Right kidney (tissue), 1 donor: Measurements from ENCODE around the gene BORA.
"Not testable (repeated sequence)": the region's sequence is repeated elsewhere in the genome, so short reads cannot be mapped to it uniquely, and the experiment has no call there.

Experiments used
- DNase-seq: peaks from one replicate; pipeline ENCODE4 v3.0.0-alpha.2; 2016

BORA gene

GRCh38 chr13:72760189-72760588 is 32.5 kb downstream of the BORA start:
- no peak for DNase-seq

- no peak for DNase-seq
Observed at GRCh38 chr13:72763411-72763810, 35.7 kb downstream of the BORA start.

GRCh38 chr13:72774019-72774418 is 46.3 kb downstream of the BORA start:
- DNase-seq, result no peak

GRCh38 chr13:72781451-72782439 is 54.0 kb downstream of the BORA start, which contains the start of the genes DIS3 and PIBF1:
Gene DIS3, minus strand, starts transcription at chr13:72781900. Its CDS starts 68 bp downstream, at chr13:72781832.
Gene PIBF1, plus strand, starts transcription at chr13:72782133. Its CDS starts 1,337 bp downstream, at chr13:72783470.
- peak; percentile 86 for DNase-seq

- DNase-seq, result peak; percentile 3
Observed at GRCh38 chr13:72782717-72783116, 55.0 kb downstream of the BORA start.

GRCh38 chr13:72784679-72785078 is 57.0 kb downstream of the BORA start:
- not testable (repeated sequence) for DNase-seq

GRCh38 chr13:72788831-72789230 is 61.1 kb downstream of the BORA start:
- DNase-seq, result no peak

GRCh38 chr13:72792640-72793039 is 64.9 kb downstream of the BORA start:
- no peak for DNase-seq

- no peak for DNase-seq
Observed at GRCh38 chr13:72798817-72799216, 71.1 kb downstream of the BORA start.

- no peak for DNase-seq
Observed at GRCh38 chr13:72804301-72804700, 76.6 kb downstream of the BORA start.
